ENCODE data around the gene NINJ1.

GRCh38 chr9:93156475-93157008 lies 22.5 kb upstream of the NINJ1 start:
- TF ChIP-seq CTCF (IDR thresholded peaks at IDR 0.05) (no peak), POLR2A (IDR thresholded peaks at IDR 0.05) (no peak)
